HS-5 (cell line): ENCODE data around the gene PIP5K1B.

Experiments
- DNase-seq: peaks from one replicate; pipeline ENCODE4 v3.0.0-alpha.2; 2012; ENCODE audit warnings: low read depth

The PIP5K1B gene

GRCh38 chr9:68996462-68996861 is 291.4 kb downstream of the PIP5K1B start:
- DNase-seq = no peak

GRCh38 chr9:68997666-68998065 is 292.6 kb downstream of the PIP5K1B start:
- DNase-seq = no peak

DNA sequence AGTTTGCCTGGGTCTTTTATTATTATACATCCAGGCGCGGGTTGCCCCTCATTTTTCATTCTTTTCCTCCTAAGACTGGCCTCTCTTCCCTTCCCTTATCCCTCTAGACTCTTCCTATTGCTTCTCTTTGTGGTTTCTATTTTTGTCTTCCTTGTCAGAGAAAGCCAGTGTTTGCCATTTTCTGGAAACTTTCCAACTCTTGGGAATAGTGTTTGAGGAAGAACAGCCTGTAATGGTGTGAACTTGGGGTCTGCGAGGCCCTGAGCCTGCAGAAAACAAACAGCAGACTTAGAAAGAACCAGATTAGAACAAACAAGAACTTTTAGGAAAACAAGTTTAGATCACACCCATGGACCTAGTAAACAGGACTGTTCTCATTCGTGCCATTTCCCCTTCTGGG is 293.3 kb downstream of the PIP5K1B start:
- DNase-seq = no peak

GRCh38 chr9:68998812-68999211 is 293.8 kb downstream of the PIP5K1B start:
- DNase-seq = no peak

- DNase-seq = peak; percentile 5
Measured at GRCh38 chr9:68999393-69000105, 294.5 kb downstream of the PIP5K1B start.

DNA sequence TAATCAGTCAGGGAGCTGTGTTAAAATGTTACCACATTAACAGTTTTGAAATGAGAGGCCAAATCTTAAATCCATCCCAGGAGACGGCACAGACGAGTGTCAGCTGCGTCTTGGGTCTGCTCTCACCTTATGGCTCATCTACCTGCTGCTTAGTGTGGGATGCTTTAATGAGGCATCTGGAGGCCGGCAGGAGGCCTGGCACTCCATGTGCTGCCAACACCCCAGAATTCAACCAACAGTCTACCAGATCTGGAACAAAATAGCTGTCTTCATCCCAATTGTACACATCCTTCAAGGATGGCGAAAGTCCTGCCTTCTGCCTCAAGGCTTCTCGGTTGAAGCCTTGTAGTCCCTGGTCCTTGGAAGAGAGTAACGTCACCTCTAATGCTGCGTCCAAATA is 296.9 kb downstream of the PIP5K1B start:
- DNase-seq = no peak

DNA sequence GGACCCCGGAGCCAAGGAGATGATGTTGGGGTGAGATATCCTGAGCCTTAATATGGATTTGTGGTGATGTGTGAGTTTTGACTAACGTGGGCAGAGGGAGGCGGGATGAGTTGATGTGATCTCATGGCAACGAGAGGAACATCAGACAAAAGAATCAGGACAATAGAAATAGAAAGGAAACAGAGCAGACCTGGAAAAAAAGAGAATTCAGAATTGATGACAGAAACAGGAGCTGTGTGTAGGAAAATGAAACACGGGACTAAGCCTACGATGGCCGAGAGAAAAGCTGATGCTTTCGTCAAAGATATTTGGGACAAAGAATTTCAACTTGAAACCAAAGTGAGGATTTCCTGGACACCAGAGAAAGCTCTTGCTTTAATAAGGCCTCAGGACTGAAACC is 298.0 kb downstream of the PIP5K1B start:
- no peak for DNase-seq

GRCh38 chr9:69004836-69005235 is 299.8 kb downstream of the PIP5K1B start:
- DNase-seq = no peak

GRCh38 chr9:69009708-69010107 is 304.7 kb downstream of the PIP5K1B start:
- no peak for DNase-seq

- DNase-seq = no peak
Measured at GRCh38 chr9:69012696-69013381, 307.8 kb downstream of the PIP5K1B start.

GRCh38 chr9:69013382-69013727 is 308.3 kb downstream of the PIP5K1B start:
- DNase-seq = no peak

- DNase-seq = no peak
Measured at GRCh38 chr9:69014013-69014412, 309.0 kb downstream of the PIP5K1B start, which contains the start of gene PRKACG. Gene PRKACG (minus strand): TSS chr9:69014113. CDS start chr9:69014092, 21 bp downstream.

- no peak for DNase-seq
Measured at GRCh38 chr9:69016191-69017096, 311.4 kb downstream of the PIP5K1B start.

DNA sequence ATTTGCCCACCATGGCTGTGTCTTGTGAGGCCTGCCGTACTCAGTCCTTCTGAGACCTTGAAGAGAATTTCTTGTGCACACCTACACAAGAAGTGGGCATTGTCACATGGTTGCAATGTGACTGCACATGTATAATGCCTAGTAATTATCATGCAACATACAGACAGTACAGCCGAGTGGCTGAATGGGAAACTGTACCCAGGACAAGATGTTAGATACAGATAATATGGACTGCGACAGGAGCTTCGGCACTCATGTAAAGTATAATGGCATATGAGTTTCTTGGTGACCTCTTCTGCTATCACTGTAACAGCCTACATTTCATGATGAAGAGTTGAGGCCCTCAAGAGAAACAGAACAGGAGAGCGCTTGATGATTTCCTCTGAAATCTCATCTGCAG is 313.7 kb downstream of the PIP5K1B start:
- no peak for DNase-seq

GRCh38 chr9:69019808-69020207 is 314.8 kb downstream of the PIP5K1B start:
- DNase-seq = no peak

- no peak for DNase-seq
Measured at GRCh38 chr9:69020301-69021145, 315.5 kb downstream of the PIP5K1B start.

GRCh38 chr9:69023650-69024049 is 318.6 kb downstream of the PIP5K1B start:
- no peak for DNase-seq

DNA sequence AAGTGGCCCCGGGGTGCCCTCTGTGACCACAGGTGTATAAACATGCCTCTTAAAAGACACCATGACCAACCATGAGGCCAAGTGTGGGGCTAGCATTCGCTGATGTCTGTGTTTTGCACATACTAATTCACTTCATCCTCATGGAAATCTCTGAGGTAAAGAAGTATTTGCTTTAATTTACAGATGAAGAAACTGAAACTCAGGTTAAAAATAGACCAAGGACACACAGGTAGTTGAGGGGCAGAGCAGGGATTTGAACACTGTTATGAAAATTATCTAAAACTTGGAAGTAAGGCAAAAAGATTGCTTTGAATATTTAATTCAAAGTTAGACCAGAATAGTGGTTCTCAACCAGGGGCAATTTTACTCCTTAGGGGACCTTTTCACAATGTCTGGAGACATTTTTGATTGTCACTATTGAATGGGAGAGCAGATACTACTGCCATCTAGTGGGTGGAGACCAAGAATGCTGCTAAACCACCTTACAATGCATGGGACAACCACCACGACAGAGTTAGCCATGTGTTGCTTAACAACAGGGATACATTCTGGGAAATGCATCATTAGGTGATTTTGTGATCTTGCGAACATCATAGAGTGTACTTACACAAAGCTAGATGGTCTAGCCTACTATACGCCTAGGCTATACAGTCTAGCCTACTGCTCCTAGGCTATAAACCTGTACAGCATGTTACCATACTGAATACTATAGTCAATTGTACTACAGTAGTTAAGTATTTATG is 322.5 kb downstream of the PIP5K1B start:
- peak; percentile 11 for DNase-seq

GRCh38 chr9:69028754-69029153 is 323.7 kb downstream of the PIP5K1B start:
- no peak for DNase-seq

GRCh38 chr9:69029535-69029934 is 324.5 kb downstream of the PIP5K1B start:
- DNase-seq = no peak
